Measurements from ENCODE around the gene DEPDC7.
"Not testable (repeated sequence)": the region's sequence is repeated elsewhere in the genome, so short reads cannot be mapped to it uniquely, and the experiment has no call there.

DEPDC7 gene

GRCh38 chr11:33027846-33028536 is 12.3 kb downstream of the DEPDC7 start:
- TF ChIP-seq ZNF2 (tag by site-specific recombination; IDR thresholded peaks at IDR 0.05), result no peak
- no peak for TF ChIP-seq REST (tag by site-specific recombination; IDR thresholded peaks at IDR 0.05)
- TF ChIP-seq ZSCAN16 (tag by site-specific recombination; IDR thresholded peaks at IDR 0.05), result no peak
- TF ChIP-seq ZNF639 (tag by site-specific recombination; IDR thresholded peaks at IDR 0.05), result no peak
- no peak for TF ChIP-seq ZFHX2 (tag by site-specific recombination; conservative IDR thresholded peaks at IDR 0.05)
- H3K9me3 ChIP-seq (ENCODE audit: control insufficient read depth, insufficient read depth, low read depth, low read length), result no peaks in the 10 kb centered on the region
- H3K36me3 ChIP-seq (ENCODE audit: control insufficient read depth in 2 of 2, insufficient read depth in 1 of 2, low read length in 2 of 2), result peaks cover 4 to 21% of the 10 kb centered on the region in 2 experiments; a peak in 2 of 3 replicates
- H3K4me1 ChIP-seq (ENCODE audit: control insufficient read depth, insufficient read depth, low read length), result no peaks in the 10 kb centered on the region
- H3K4me3 ChIP-seq (ENCODE audit: low read depth, low read length), result no peak overlapping the region
- H3K27ac ChIP-seq (ENCODE audit: extremely low read depth, low read depth, low read length), result no peak overlapping the region
- ChIA-PET POLR2A (interaction anchor here (1.6 kb wide), 1 partner anchor 12 kb away, joined by 6 read pairs; the partner anchor contains the start of gene DEPDC7), CTCF (interaction anchor here (0.6 to 1.2 kb wide), 2 partner anchors 13 to 135 kb away, joined by 3 read pairs; no protein-coding TSS in a partner anchor)

- ChIA-PET CTCF (interaction anchor here (0.7 to 1.2 kb wide), 2 partner anchors 135 to 782 kb away, joined by 3 read pairs; no protein-coding TSS in a partner anchor), POLR2A (no interaction called here)
- Histone ChIP-seq H3K4me3 (ENCODE audit: low read depth, low read length) (no peak overlapping the region), H3K27ac (ENCODE audit: extremely low read depth, low read depth, low read length) (no peak overlapping the region), H3K4me1 (ENCODE audit: control insufficient read depth, insufficient read depth, low read length) (no peaks in the 10 kb centered on the region), H3K36me3 (ENCODE audit: control insufficient read depth in 2 of 2, insufficient read depth in 1 of 2, low read length in 2 of 2) (peaks cover 4 to 21% of the 10 kb centered on the region in 2 experiments; a peak in 2 of 3 replicates), H3K9me3 (ENCODE audit: control insufficient read depth, insufficient read depth, low read depth, low read length) (no peaks in the 10 kb centered on the region)
- TF ChIP-seq ZNF639 (tag by site-specific recombination; IDR thresholded peaks at IDR 0.05), result no peak
- no peak for TF ChIP-seq ZNF433 (tag by site-specific recombination; IDR thresholded peaks at IDR 0.05; ENCODE audit: low read depth)
- no peak for TF ChIP-seq ZNF514 (tag by site-specific recombination; IDR thresholded peaks at IDR 0.05)
- TF ChIP-seq ZNF223 (tag by site-specific recombination; IDR thresholded peaks at IDR 0.05), result no peak
- TF ChIP-seq ZBTB1 (tag by site-specific recombination; IDR thresholded peaks at IDR 0.05), result no peak
- TF ChIP-seq PRDM6 (tag by site-specific recombination; IDR thresholded peaks at IDR 0.05), result no peak
- no peak for TF ChIP-seq ZNF114 (tag by site-specific recombination; IDR thresholded peaks at IDR 0.05)
- TF ChIP-seq ZNF266 (tag by site-specific recombination; IDR thresholded peaks at IDR 0.05; ENCODE audit: low read depth), result no peak
- no peak for TF ChIP-seq ZBTB8A (tag by site-specific recombination; IDR thresholded peaks at IDR 0.05)
- TF ChIP-seq ZNF174 (tag by site-specific recombination; IDR thresholded peaks at IDR 0.05), result no peak
- TF ChIP-seq OSR2 (tag by site-specific recombination; IDR thresholded peaks at IDR 0.05), result no peak
- no peak for TF ChIP-seq ZNF707 (tag by site-specific recombination; IDR thresholded peaks at IDR 0.05)
- no peak for TF ChIP-seq ZNF785 (tag by site-specific recombination; IDR thresholded peaks at IDR 0.05)
- TF ChIP-seq ZNF704 (tag by site-specific recombination; IDR thresholded peaks at IDR 0.05), result no peak
- no peak for TF ChIP-seq SP7 (tag by site-specific recombination; IDR thresholded peaks at IDR 0.05)
- TF ChIP-seq ZNF488 (tag by site-specific recombination; IDR thresholded peaks at IDR 0.05), result no peak
Observed at GRCh38 chr11:33028537-33028914, 12.8 kb downstream of the DEPDC7 start.

GRCh38 chr11:33029218-33029617 is 13.5 kb downstream of the DEPDC7 start:
- H3K9me3 ChIP-seq (ENCODE audit: control insufficient read depth, insufficient read depth, low read depth, low read length); H3K27ac ChIP-seq (ENCODE audit: extremely low read depth, low read depth, low read length); H3K4me1 ChIP-seq (ENCODE audit: control insufficient read depth, insufficient read depth, low read length); H3K4me3 ChIP-seq (ENCODE audit: low read depth, low read length): not testable (repeated sequence)
- POLR2A ChIA-PET, result interaction anchor here (1.4 kb wide), 1 partner anchor 11 kb away, joined by 3 read pairs; no protein-coding TSS in a partner anchor
- H3K36me3 ChIP-seq (ENCODE audit: control insufficient read depth in 2 of 2, insufficient read depth in 1 of 2, low read length in 2 of 2), result peaks cover 4 to 24% of the 10 kb centered on the region in 2 experiments; a peak in 2 of 3 replicates
- CTCF ChIA-PET, result interaction anchor here (0.6 to 1.2 kb wide), 5 partner anchors 34 to 1538 kb away, joined by 3 read pairs; no protein-coding TSS in a partner anchor
